ENCODE data around the gene HNRNPA3.

DNA sequence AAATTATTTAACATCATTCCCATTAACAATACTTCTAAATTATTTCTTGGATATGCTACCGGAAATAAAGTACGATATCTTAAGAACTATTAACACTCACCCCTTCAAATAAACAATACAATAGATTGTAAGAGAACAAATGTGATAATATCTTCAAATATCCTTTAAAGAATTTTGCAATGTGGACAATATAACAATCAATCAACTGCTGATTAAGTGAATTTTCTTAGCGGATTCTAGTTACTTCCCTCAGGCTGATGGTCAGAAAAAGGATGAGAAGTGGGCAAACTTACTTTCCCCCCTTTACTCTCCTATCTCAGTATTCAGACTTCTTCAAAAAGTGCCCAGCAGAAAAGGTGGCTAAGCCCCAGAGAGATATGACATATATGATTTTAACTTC, 41.1 kb downstream of the HNRNPA3 start:
- TF ChIP-seq, protein P1, sequence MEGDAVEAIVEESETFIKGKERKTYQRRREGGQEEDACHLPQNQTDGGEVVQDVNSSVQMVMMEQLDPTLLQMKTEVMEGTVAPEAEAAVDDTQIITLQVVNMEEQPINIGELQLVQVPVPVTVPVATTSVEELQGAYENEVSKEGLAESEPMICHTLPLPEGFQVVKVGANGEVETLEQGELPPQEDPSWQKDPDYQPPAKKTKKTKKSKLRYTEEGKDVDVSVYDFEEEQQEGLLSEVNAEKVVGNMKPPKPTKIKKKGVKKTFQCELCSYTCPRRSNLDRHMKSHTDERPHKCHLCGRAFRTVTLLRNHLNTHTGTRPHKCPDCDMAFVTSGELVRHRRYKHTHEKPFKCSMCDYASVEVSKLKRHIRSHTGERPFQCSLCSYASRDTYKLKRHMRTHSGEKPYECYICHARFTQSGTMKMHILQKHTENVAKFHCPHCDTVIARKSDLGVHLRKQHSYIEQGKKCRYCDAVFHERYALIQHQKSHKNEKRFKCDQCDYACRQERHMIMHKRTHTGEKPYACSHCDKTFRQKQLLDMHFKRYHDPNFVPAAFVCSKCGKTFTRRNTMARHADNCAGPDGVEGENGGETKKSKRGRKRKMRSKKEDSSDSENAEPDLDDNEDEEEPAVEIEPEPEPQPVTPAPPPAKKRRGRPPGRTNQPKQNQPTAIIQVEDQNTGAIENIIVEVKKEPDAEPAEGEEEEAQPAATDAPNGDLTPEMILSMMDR (IDR thresholded peaks at IDR 0.05), result no peak
- TF ChIP-seq SMC3 (IDR thresholded peaks at IDR 0.05; ENCODE audit: low read depth, low read length) (no peak), FOXM1 (IDR thresholded peaks at IDR 0.05; ENCODE audit: low read depth) (no peak), RCOR1 (IDR thresholded peaks at IDR 0.05; ENCODE audit: low read length) (no peak), MXI1 (IDR thresholded peaks at IDR 0.05; ENCODE audit: low read depth, low read length) (no peak), SIN3A (IDR thresholded peaks at IDR 0.05; ENCODE audit: borderline replicate concordance, low read depth, low read length) (no peak), RAD21 (IDR thresholded peaks at IDR 0.05; ENCODE audit: low read length) (no peak), POLR2AphosphoS5 (IDR thresholded peaks at IDR 0.05; ENCODE audit: low read depth, low read length) (no peak), EP300 (IDR thresholded peaks at IDR 0.05; ENCODE audit: borderline replicate concordance in 1 of 2, low read depth in 1 of 2, low read length in 1 of 2) (no peak)
- TF ChIP-seq, protein P2, sequence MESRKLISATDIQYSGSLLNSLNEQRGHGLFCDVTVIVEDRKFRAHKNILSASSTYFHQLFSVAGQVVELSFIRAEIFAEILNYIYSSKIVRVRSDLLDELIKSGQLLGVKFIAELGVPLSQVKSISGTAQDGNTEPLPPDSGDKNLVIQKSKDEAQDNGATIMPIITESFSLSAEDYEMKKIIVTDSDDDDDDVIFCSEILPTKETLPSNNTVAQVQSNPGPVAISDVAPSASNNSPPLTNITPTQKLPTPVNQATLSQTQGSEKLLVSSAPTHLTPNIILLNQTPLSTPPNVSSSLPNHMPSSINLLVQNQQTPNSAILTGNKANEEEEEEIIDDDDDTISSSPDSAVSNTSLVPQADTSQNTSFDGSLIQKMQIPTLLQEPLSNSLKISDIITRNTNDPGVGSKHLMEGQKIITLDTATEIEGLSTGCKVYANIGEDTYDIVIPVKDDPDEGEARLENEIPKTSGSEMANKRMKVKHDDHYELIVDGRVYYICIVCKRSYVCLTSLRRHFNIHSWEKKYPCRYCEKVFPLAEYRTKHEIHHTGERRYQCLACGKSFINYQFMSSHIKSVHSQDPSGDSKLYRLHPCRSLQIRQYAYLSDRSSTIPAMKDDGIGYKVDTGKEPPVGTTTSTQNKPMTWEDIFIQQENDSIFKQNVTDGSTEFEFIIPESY (IDR thresholded peaks at IDR 0.05; ENCODE audit: borderline replicate concordance, low read depth), result no peak
- TF ChIP-seq, protein P3, sequence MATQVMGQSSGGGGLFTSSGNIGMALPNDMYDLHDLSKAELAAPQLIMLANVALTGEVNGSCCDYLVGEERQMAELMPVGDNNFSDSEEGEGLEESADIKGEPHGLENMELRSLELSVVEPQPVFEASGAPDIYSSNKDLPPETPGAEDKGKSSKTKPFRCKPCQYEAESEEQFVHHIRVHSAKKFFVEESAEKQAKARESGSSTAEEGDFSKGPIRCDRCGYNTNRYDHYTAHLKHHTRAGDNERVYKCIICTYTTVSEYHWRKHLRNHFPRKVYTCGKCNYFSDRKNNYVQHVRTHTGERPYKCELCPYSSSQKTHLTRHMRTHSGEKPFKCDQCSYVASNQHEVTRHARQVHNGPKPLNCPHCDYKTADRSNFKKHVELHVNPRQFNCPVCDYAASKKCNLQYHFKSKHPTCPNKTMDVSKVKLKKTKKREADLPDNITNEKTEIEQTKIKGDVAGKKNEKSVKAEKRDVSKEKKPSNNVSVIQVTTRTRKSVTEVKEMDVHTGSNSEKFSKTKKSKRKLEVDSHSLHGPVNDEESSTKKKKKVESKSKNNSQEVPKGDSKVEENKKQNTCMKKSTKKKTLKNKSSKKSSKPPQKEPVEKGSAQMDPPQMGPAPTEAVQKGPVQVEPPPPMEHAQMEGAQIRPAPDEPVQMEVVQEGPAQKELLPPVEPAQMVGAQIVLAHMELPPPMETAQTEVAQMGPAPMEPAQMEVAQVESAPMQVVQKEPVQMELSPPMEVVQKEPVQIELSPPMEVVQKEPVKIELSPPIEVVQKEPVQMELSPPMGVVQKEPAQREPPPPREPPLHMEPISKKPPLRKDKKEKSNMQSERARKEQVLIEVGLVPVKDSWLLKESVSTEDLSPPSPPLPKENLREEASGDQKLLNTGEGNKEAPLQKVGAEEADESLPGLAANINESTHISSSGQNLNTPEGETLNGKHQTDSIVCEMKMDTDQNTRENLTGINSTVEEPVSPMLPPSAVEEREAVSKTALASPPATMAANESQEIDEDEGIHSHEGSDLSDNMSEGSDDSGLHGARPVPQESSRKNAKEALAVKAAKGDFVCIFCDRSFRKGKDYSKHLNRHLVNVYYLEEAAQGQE (IDR thresholded peaks at IDR 0.05; ENCODE audit: low read depth, low read length), result no peak
